Muscle of leg (tissue), 16 donors: ENCODE measurements around the gene ROBO2. TPM values are rescaled to one million over a fixed set of nuclear protein-coding genes. Genes with fewer than 3 reads are reported as not detected.

Experiments
- DNase-seq: peaks from one replicate; pipeline ENCODE4 v3.0.0; 2013
- H3K27ac ChIP-seq: one replicate; pipeline ENCODE4 v1.5.1; 2013; ENCODE audit warnings: mild to moderate bottlenecking, low read length, control low read depth
- H3K27me3 ChIP-seq: one replicate; pipeline ENCODE4 v1.6.1; 2013; ENCODE audit warnings: low read length; ENCODE audit not compliant: control insufficient read depth, insufficient read depth
- H3K36me3 ChIP-seq: one replicate; pipeline ENCODE4 v1.6.1; 2013; ENCODE audit warnings: low read length; ENCODE audit not compliant: control insufficient read depth, insufficient read depth
- H3K4me1 ChIP-seq: one replicate; pipeline ENCODE4 v1.6.1; 2013; ENCODE audit warnings: low read length; ENCODE audit not compliant: control insufficient read depth, insufficient read depth
- H3K4me3 ChIP-seq: one replicate; pipeline ENCODE4 v1.5.1; 2013; ENCODE audit warnings: low read length, control low read depth
- H3K9me3 ChIP-seq: replicated peaks from 2 replicates; pipeline ENCODE4 v1.6.1; 2013; ENCODE audit warnings: low read depth, low read length; ENCODE audit not compliant: control insufficient read depth
- WGBS: methylation state at CpG from one replicate; pipeline ENCODE4 v1.1.5; 2013; ENCODE audit warnings: missing lambda C conversion rate; ENCODE audit not compliant: insufficient coverage; 5-methylcytosine and 5-hydroxymethylcytosine counted together
- long read RNA-seq, 11 donors: transcript quantifications; one replicate each; lab custom pipeline, GENCODE V29; 2026
- polyA plus RNA-seq, 8 donors: library from polyadenylated mRNA; unstranded; fragments of 120-200 nt; gene quantifications; one replicate each; pipeline versions ENCODE4 v1.2.1 to v1.2.3, GENCODE V29; 2013; ENCODE audit warnings: inconsistent platforms in 1 of 8, low replicate concordance in 1 of 8; ENCODE audit not compliant: insufficient read length in 8 of 8, insufficient read depth in 1 of 8
- total RNA-seq: library from RNA; stranded (reverse); fragments of 120-200 nt; gene quantifications from one replicate; pipeline ENCODE4 v1.2.4, GENCODE V29; 2013

ROBO2 gene, protein sequence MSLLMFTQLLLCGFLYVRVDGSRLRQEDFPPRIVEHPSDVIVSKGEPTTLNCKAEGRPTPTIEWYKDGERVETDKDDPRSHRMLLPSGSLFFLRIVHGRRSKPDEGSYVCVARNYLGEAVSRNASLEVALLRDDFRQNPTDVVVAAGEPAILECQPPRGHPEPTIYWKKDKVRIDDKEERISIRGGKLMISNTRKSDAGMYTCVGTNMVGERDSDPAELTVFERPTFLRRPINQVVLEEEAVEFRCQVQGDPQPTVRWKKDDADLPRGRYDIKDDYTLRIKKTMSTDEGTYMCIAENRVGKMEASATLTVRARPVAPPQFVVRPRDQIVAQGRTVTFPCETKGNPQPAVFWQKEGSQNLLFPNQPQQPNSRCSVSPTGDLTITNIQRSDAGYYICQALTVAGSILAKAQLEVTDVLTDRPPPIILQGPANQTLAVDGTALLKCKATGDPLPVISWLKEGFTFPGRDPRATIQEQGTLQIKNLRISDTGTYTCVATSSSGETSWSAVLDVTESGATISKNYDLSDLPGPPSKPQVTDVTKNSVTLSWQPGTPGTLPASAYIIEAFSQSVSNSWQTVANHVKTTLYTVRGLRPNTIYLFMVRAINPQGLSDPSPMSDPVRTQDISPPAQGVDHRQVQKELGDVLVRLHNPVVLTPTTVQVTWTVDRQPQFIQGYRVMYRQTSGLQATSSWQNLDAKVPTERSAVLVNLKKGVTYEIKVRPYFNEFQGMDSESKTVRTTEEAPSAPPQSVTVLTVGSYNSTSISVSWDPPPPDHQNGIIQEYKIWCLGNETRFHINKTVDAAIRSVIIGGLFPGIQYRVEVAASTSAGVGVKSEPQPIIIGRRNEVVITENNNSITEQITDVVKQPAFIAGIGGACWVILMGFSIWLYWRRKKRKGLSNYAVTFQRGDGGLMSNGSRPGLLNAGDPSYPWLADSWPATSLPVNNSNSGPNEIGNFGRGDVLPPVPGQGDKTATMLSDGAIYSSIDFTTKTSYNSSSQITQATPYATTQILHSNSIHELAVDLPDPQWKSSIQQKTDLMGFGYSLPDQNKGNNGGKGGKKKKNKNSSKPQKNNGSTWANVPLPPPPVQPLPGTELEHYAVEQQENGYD (N-terminal part only)
- total RNA-seq (7.2 TPM), polyA plus RNA-seq (10 to 100 TPM in 2 of 8 donors, 1 to 10 TPM in 6; 2.8 to 14.6 (median 4.7) TPM)
- long read RNA-seq, donor 1, result 0 reads
- long read RNA-seq, donor 2, result 0 reads
- long read RNA-seq, donor 3, result 0 reads
- long read RNA-seq, donor 4, result 0 reads
- long read RNA-seq, donor 5, full-length matches to known transcripts, result 1 of 8 reads
- long read RNA-seq, donor 5, partial matches to known transcripts, result 7 of 8 reads
- long read RNA-seq, donor 5, other reads (novel, unspliced or antisense), result 0 of 8 reads
- long read RNA-seq, donor 6, result 0 reads
- long read RNA-seq, donor 7, partial matches to known transcripts, result 0 of 1 reads
- long read RNA-seq, donor 7, other reads (novel, unspliced or antisense), result 0 of 1 reads
- long read RNA-seq, donor 8, result 0 reads
- long read RNA-seq, donor 9, result 0 reads
- long read RNA-seq, donor 10, result 0 reads
- long read RNA-seq, donor 11, result 0 reads

DNA sequence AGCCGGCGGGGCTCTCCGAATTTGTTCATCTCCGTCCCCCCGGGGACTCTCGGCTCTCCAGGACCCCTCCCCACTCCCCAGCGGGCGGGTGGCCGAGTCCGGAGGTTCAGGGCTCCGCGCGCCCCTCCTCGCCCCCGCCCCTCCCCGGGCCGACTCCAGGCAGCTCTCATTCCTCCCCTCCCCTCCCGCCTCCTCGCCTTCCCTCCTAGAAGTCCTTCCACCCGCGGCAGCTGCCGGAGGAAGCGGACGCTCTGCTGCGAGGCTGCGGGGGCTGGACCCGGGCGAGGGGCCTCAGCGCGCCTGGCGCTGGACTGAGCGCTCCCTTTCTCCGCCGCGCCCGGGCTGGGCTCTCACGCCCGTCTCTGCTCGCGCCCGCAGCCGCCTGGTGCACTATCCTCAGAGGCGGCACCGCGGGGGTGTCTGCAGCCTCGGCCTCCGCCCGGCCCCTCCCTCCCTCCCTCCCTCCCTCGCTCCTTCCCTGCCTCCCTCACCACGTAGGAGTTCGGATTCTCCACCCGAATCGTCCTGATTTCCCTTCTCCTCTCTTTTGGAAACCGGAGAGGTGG, at the start of gene ROBO2:
ROBO2 (plus strand) TSS at position 494 of the 566 bp plus-strand sequence. CDS start 687 bp downstream, outside the sequence.
- peaks cover 9% of the 10 kb centered on the region for H3K4me1 ChIP-seq
- H3K9me3 ChIP-seq, result no peaks in the 10 kb centered on the region
- H3K27me3 ChIP-seq, result peaks cover 24% of the 10 kb centered on the region
- DNase-seq, result peak; percentile 87
- H3K27ac ChIP-seq, result peak within 1 kb of the TSS; percentile 78
- WGBS, result under 1% methylated on average over 42 of the region's 54 CpGs
- H3K4me3 ChIP-seq, result peak within 1 kb of the TSS; percentile 61
- no peaks in the 10 kb centered on the region for H3K36me3 ChIP-seq

DNA sequence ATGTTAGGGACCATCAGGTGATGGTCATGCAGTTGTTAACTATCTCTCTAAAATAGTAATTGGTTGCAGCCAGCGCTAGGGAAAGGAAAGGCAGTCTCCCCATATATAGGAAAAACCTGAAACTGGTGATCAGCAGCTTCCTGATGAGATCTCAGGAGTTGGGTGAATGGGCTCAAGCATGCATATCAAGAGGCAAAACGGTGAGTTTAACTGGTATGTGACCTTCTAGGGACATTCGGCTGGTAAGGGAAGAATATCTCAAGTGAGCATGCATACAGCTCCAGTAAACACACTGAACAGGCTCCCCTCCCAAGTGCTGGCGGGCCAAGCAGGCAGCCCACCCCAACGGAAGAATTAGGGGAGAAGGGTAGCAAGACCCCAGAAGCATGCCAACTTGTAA, 49.3 kb upstream of the ROBO2 start:
- Histone ChIP-seq H3K9me3 (no peaks in the 10 kb centered on the region), H3K27me3 (no peaks in the 10 kb centered on the region), H3K36me3 (no peaks in the 10 kb centered on the region), H3K27ac (no peak overlapping the region), H3K4me3 (no peak overlapping the region), H3K4me1 (no peaks in the 10 kb centered on the region)
- DNase-seq, result no peak
- no CpG with 5 or more reads among the region's 5 CpGs for WGBS

DNA sequence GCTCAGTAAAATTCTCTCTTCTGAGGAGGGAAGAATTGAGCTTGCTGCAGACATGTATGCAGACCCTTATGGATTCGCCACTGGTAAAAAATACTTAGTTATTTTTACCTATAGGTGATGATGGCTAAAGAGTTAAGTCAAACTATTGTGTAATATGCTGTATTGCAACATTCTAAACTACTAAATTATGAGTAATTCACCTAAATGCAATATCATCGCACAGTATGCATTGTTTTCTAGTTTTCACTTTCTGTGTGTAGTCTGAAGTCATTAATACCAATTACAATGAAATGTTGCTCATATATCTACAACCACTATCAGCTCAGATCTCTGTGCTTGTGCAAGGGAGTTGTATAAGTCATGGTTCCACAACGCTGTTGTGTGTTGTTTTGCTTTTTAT, 48.7 kb upstream of the ROBO2 start:
- WGBS, result no CpG with 5 or more reads among the region's 3 CpGs
- no peak for DNase-seq
- no peaks in the 10 kb centered on the region for H3K9me3 ChIP-seq
- no peaks in the 10 kb centered on the region for H3K4me1 ChIP-seq
- H3K27me3 ChIP-seq, result no peaks in the 10 kb centered on the region
- no peak overlapping the region for H3K4me3 ChIP-seq
- H3K36me3 ChIP-seq, result no peaks in the 10 kb centered on the region
- H3K27ac ChIP-seq, result no peak overlapping the region

DNA sequence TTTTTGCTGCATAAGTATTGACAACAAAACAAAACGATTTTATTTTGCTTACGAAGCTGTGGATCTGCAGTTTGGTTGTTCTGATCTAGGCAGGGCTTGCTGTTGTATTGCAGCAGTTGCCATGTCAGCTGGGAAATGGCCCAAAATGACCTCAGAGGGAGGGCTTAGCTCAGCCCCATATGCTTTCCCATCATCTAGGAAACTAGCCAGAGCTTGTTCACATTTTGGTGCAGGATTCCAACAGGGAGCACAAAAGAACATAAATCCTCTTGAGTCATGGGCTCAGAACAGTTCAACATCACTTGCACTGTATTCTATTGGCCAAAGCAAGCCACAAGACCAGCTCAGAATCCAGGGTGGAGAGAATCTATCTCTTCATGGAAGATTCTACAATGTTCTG, 42.2 kb upstream of the ROBO2 start:
- peak; percentile 87 for DNase-seq
- Histone ChIP-seq H3K4me1 (no peaks in the 10 kb centered on the region), H3K4me3 (no peak overlapping the region), H3K36me3 (no peaks in the 10 kb centered on the region), H3K9me3 (no peaks in the 10 kb centered on the region), H3K27me3 (no peaks in the 10 kb centered on the region), H3K27ac (no peak overlapping the region)
- 47% methylated on average over 2 of the region's 2 CpGs for WGBS

DNA sequence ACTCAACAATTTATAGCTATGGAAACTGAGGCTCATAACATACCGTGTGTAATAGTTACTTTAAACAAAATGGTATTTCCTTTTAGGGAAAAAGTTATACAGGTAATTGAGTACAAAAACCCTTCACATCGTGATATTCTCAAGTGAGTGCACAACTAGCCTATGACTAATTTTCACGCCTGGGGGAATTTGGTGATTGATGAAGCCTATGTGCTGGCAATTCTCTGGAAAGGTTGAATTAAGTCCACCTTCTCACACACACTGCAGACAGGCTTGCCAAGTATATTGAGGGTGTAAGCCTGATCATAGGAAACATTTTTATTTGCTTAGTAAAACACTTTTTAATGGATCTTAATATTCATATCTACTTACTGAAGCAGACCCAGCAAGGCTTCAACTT, 41.3 kb upstream of the ROBO2 start:
- H3K27me3 ChIP-seq, result no peaks in the 10 kb centered on the region
- H3K36me3 ChIP-seq, result no peaks in the 10 kb centered on the region
- H3K4me3 ChIP-seq, result no peak overlapping the region
- no peaks in the 10 kb centered on the region for H3K9me3 ChIP-seq
- no peak overlapping the region for H3K27ac ChIP-seq
- no peaks in the 10 kb centered on the region for H3K4me1 ChIP-seq
- no peak for DNase-seq
- WGBS, result no CpG with 5 or more reads among the region's 3 CpGs

DNA sequence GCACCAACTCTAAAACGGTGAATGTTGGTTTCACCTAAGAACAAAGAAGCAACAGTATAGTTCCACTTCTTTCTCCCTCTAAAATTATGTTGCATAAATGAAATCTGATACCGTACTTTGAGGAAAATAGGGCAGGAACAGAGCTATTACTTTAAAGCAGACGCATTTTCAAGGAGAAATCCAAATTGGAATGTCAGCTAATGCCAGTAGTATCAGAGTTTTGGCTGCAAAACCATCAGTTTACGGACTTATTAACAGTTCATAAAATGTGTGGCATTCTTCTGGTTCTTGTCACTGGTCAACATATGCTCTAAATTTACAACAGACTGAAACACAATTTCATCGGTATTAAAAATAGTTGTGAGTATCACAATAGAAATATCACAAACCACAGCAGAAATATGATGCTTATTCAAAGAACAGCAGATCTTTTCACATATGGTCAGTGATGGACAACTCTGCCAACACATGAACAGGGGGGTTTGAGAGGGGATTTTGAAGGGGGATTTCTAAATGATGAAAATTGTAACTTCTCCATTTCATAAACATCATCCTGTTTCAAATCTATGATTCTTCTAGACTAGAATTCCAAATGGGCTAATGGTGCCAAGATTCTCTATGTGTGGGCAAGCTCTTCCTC, 38.7 kb upstream of the ROBO2 start:
- H3K36me3 ChIP-seq, result no peaks in the 10 kb centered on the region
- H3K4me1 ChIP-seq, result no peaks in the 10 kb centered on the region
- H3K27ac ChIP-seq, result no peak overlapping the region
- H3K9me3 ChIP-seq, result no peaks in the 10 kb centered on the region
- 43% methylated on average over 2 of the region's 5 CpGs for WGBS
- H3K27me3 ChIP-seq, result no peaks in the 10 kb centered on the region
- peak; percentile 17 for DNase-seq
- H3K4me3 ChIP-seq, result no peak overlapping the region

DNA sequence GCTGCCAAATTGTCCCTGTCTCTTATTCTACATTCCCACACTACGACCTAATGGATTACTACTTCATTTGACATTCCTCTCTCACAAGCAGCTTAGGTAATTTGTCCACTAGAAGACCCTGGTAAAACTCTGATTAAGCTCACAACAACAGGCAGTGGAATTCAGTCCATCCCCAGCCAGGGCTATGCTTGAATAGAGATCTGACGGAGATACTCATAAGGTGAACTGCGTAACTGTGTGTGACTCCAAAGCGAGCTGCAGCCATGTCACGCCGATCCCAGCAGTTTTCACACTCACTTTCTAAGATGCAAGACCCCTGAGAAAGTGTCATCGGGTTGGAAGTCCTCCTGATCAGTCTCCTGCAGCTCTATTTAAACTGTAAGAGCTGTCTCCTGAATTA, 25.7 kb upstream of the ROBO2 start:
- 56% methylated on average over 2 of the region's 7 CpGs for WGBS
- no peak overlapping the region for H3K27ac ChIP-seq
- H3K4me3 ChIP-seq, result no peak overlapping the region
- no peaks in the 10 kb centered on the region for H3K36me3 ChIP-seq
- H3K27me3 ChIP-seq, result no peaks in the 10 kb centered on the region
- no peaks in the 10 kb centered on the region for H3K4me1 ChIP-seq
- H3K9me3 ChIP-seq, result no peaks in the 10 kb centered on the region
- DNase-seq, result no peak

DNA sequence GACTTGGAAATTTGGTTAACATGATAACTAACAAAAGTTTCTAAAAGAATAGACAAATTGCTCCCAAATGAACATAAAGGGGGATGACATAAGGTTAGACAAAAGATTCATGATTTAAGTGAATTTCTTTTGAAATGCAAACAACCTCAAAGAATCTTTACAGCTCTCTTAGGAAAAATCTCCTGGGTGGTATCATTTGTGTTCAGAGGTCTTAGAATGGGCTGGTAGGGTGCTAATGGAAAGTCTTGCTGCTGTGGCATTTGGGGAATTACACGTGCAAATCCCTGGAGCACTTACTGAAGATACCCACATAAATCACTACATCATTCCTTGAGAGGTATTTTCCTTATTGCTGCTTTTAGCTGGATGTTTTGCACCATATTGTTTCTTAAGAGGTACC, 14.4 kb upstream of the ROBO2 start:
- H3K27me3 ChIP-seq, result no peaks in the 10 kb centered on the region
- H3K36me3 ChIP-seq, result no peaks in the 10 kb centered on the region
- H3K4me1 ChIP-seq, result no peaks in the 10 kb centered on the region
- H3K9me3 ChIP-seq, result no peaks in the 10 kb centered on the region
- H3K4me3 ChIP-seq, result no peak overlapping the region
- DNase-seq, result no peak
- WGBS, result no CpG with 5 or more reads among the region's 1 CpG
- H3K27ac ChIP-seq, result no peak overlapping the region
